ENCODE data around the gene CCNC.

Gene CCNC

GRCh38 chr6:99512033-99512432, 56.4 kb downstream of the CCNC start:
- Histone ChIP-seq H3K36me3 (ENCODE audit: control insufficient read depth, insufficient read depth, low read length) (no peaks in the 10 kb centered on the region), H3K4me3 (ENCODE audit: low read length) (no peak overlapping the region), H3K4me1 (ENCODE audit: control insufficient read depth, insufficient read depth, low read length) (peaks cover 10% of the 10 kb centered on the region), H3K27me3 (ENCODE audit: control insufficient read depth, insufficient read depth, low read length) (no peaks in the 10 kb centered on the region), H3K9me3 (ENCODE audit: control insufficient read depth, low read length) (no peaks in the 10 kb centered on the region), H3K9ac (ENCODE audit: low read length) (no peak overlapping the region)

- no peaks in the 10 kb centered on the region for H3K27me3 ChIP-seq (ENCODE audit: control insufficient read depth, insufficient read depth, low read length)
- no peak overlapping the region for H3K9ac ChIP-seq (ENCODE audit: low read length)
- H3K9me3 ChIP-seq (ENCODE audit: control insufficient read depth, low read length), result no peaks in the 10 kb centered on the region
- peaks cover 4% of the 10 kb centered on the region for H3K4me1 ChIP-seq (ENCODE audit: control insufficient read depth, insufficient read depth, low read length)
- H3K36me3 ChIP-seq (ENCODE audit: control insufficient read depth, insufficient read depth, low read length), result no peaks in the 10 kb centered on the region
- H3K4me3 ChIP-seq (ENCODE audit: low read length), result no peak overlapping the region
These were observed 60.8 kb downstream of the CCNC start for GRCh38 chr6:99507648-99508047.

- Histone ChIP-seq H3K27me3 (ENCODE audit: control insufficient read depth, insufficient read depth, low read length) (no peaks in the 10 kb centered on the region), H3K4me1 (ENCODE audit: control insufficient read depth, insufficient read depth, low read length) (no peaks in the 10 kb centered on the region), H3K36me3 (ENCODE audit: control insufficient read depth, insufficient read depth, low read length) (no peaks in the 10 kb centered on the region), H3K9ac (ENCODE audit: low read length) (no peak overlapping the region), H3K4me3 (ENCODE audit: low read length) (no peak overlapping the region), H3K9me3 (ENCODE audit: control insufficient read depth, low read length) (no peaks in the 10 kb centered on the region)
These were observed 66.7 kb downstream of the CCNC start for GRCh38 chr6:99501762-99502161.

- Histone ChIP-seq H3K36me3 (ENCODE audit: control insufficient read depth, insufficient read depth, low read length) (no peaks in the 10 kb centered on the region), H3K4me3 (ENCODE audit: low read length) (no peak overlapping the region), H3K9ac (ENCODE audit: low read length) (no peak overlapping the region), H3K4me1 (ENCODE audit: control insufficient read depth, insufficient read depth, low read length) (no peaks in the 10 kb centered on the region), H3K27me3 (ENCODE audit: control insufficient read depth, insufficient read depth, low read length) (no peaks in the 10 kb centered on the region), H3K9me3 (ENCODE audit: control insufficient read depth, low read length) (no peaks in the 10 kb centered on the region)
These were observed 70.0 kb downstream of the CCNC start for GRCh38 chr6:99498421-99498820.

GRCh38 chr6:99495466-99495865, 73.0 kb downstream of the CCNC start:
- Histone ChIP-seq H3K9me3 (ENCODE audit: control insufficient read depth, low read length) (no peaks in the 10 kb centered on the region), H3K4me1 (ENCODE audit: control insufficient read depth, insufficient read depth, low read length) (no peaks in the 10 kb centered on the region), H3K27me3 (ENCODE audit: control insufficient read depth, insufficient read depth, low read length) (no peaks in the 10 kb centered on the region), H3K4me3 (ENCODE audit: low read length) (no peak overlapping the region), H3K36me3 (ENCODE audit: control insufficient read depth, insufficient read depth, low read length) (no peaks in the 10 kb centered on the region), H3K9ac (ENCODE audit: low read length) (no peak overlapping the region)

All from mucosa of stomach (tissue), 1 donor.